Esophagus squamous epithelium (tissue), 5 donors: Measurements from ENCODE around the gene ATP8A1. TPM values are rescaled to one million over a fixed set of nuclear protein-coding genes. Genes with fewer than 3 reads are reported as not detected.

Source experiments
- DNase-seq: peaks from one replicate; lab custom pipeline; 2025; lab: John Stamatoyannopoulos, UW
- H3K27ac ChIP-seq, 4 donors: fragments of 200-600 bp; sonication (generic); one replicate each; pipeline ENCODE4 v1.5.1; 2016 to 2019; ENCODE audit warnings: mild to moderate bottlenecking in 1 of 4
- H3K27me3 ChIP-seq, 4 donors: fragments of 200-600 bp; sonication (generic); 1 replicate in 3 of 4; 2 replicates in 1 of 4; pipeline versions ENCODE4 v1.5.1 to v1.6.0; 2017 to 2021; ENCODE audit warnings: antibody characterized with exemption in 1 of 4
- H3K36me3 ChIP-seq, 3 donors: fragments of 200-600 bp; sonication (generic); one replicate each; pipeline ENCODE4 v1.5.1; 2016 to 2019
- H3K4me1 ChIP-seq, 3 donors: fragments of 200-600 bp; sonication (generic); one replicate each; pipeline ENCODE4 v1.5.1; 2017 to 2019
- H3K4me3 ChIP-seq, 4 donors: fragments of 200-600 bp; sonication (generic); 1 replicate in 3 of 4; 2 replicates in 1 of 4; pipeline ENCODE4 v1.5.1; 2016 to 2019; ENCODE audit warnings: mild to moderate bottlenecking in 2 of 4, moderate library complexity in 1 of 4
- H3K9me3 ChIP-seq, 3 donors: fragments of 200-600 bp; sonication (generic); one replicate each; pipeline ENCODE4 v1.5.1; 2016 to 2019
- CTCF ChIP-seq, 6 experiments: fragments of 450-650 bp in 4 of 6; fragments of 200-600 bp in 2 of 6; sonication (generic) in 2 of 6; IDR thresholded peaks; one replicate each; pipeline ENCODE4 v1.5.1; 2016 to 2019; ENCODE audit warnings: antibody characterized with exemption in 6 of 6, mild to moderate bottlenecking in 4 of 6, moderate library complexity in 4 of 6
- POLR2A ChIP-seq, 4 donors: fragments of 450-650 bp; IDR thresholded peaks; one replicate each; pipeline ENCODE4 v1.6.1; 2017; ENCODE audit warnings: antibody characterized with exemption in 4 of 4, mild to moderate bottlenecking in 4 of 4, moderate library complexity in 3 of 4
- WGBS, 2 donors: methylation state at CpG; one replicate each; pipeline ENCODE4 v1.1.5; 2018; 5-methylcytosine and 5-hydroxymethylcytosine counted together
- intact Hi-C: fragments of 100-400 bp; cut with DNase I; formaldehyde crosslinking; loops from one replicate; pipeline ENCODE4 v1.15.0; 2022
- total RNA-seq, 4 donors: library from RNA; depleted of rRNA; stranded (reverse); fragments of >200 nt; gene quantifications; one replicate each; pipeline ENCODE4 v1.1.0, GENCODE V29; 2016
- donor health status: DM: yes; HTN: yes; CAD: no.

Gene ATP8A1
- total RNA-seq, 4 donors from 2014 or later: 1.9 to 11.8 (median 3.3) TPM

GRCh38 chr4:42440083-42440482 lies 216.8 kb downstream of the ATP8A1 start:
- Histone ChIP-seq H3K4me3 (no peak overlapping the region), H3K36me3 (peaks cover 0 to 22% (median 0%) of the 10 kb centered on the region in 3 donors), H3K9me3 (no peaks in the 10 kb centered on the region), H3K4me1 (no peaks in the 10 kb centered on the region), H3K27me3 (no peaks in the 10 kb centered on the region), H3K27ac (no peak overlapping the region)
- intact Hi-C loops: no loop called here
- TF ChIP-seq POLR2A (IDR thresholded peaks at IDR 0.05) (no peak), CTCF (IDR thresholded peaks at IDR 0.05) (no peak)
- no peak for DNase-seq
- WGBS, 2 donors: 85 to 92% methylated on average over 4 of the region's 4 CpGs

- TF ChIP-seq POLR2A (IDR thresholded peaks at IDR 0.05) (no peak), CTCF (IDR thresholded peaks at IDR 0.05) (no peak)
- Histone ChIP-seq H3K4me1 (no peaks in the 10 kb centered on the region), H3K36me3 (peaks cover 0 to 8% (median 0%) of the 10 kb centered on the region in 3 donors), H3K27me3 (no peaks in the 10 kb centered on the region), H3K4me3 (no peak overlapping the region), H3K9me3 (no peaks in the 10 kb centered on the region), H3K27ac (no peak overlapping the region)
- intact Hi-C loops: no loop called here
- no peak for DNase-seq
- WGBS, 2 donors: 82 to 86% methylated on average over 7 of the region's 7 CpGs
These were observed 219.9 kb downstream of the ATP8A1 start for GRCh38 chr4:42436928-42437565.

- TF ChIP-seq POLR2A (IDR thresholded peaks at IDR 0.05) (no peak), CTCF (IDR thresholded peaks at IDR 0.05) (no peak)
These were observed 228.9 kb downstream of the ATP8A1 start for GRCh38 chr4:42428036-42428435.

GRCh38 chr4:42425146-42426065 lies 231.5 kb downstream of the ATP8A1 start:
- 94 to 95% methylated on average over 10 to 18 of the region's 19 CpGs for WGBS, 2 donors
- Histone ChIP-seq H3K4me3 (no peak overlapping the region), H3K36me3 (peaks cover 0 to 20% (median 0%) of the 10 kb centered on the region in 3 donors), H3K27ac (no peak overlapping the region), H3K4me1 (no peaks in the 10 kb centered on the region), H3K27me3 (no peaks in the 10 kb centered on the region), H3K9me3 (no peaks in the 10 kb centered on the region)
- TF ChIP-seq POLR2A (IDR thresholded peaks at IDR 0.05): no peak
- no peak for TF ChIP-seq CTCF (IDR thresholded peaks at IDR 0.05)
- DNase-seq: no peak
- intact Hi-C loops: no loop called here

More at GRCh38 chr4:42428036-42428435, 228.9 kb downstream of the ATP8A1 start:
- DNase-seq: no peak
- Histone ChIP-seq H3K27ac (no peak overlapping the region), H3K4me3 (no peak overlapping the region), H3K4me1 (no peaks in the 10 kb centered on the region), H3K9me3 (no peaks in the 10 kb centered on the region), H3K27me3 (no peaks in the 10 kb centered on the region), H3K36me3 (no peaks in the 10 kb centered on the region)
- WGBS, 2 donors: 63 to 94% methylated on average over 2 of the region's 2 CpGs
- intact Hi-C loops: no loop called here

- intact Hi-C loops: no loop called here
- H3K9me3 ChIP-seq: no peaks in the 10 kb centered on the region
- H3K27me3 ChIP-seq: no peaks in the 10 kb centered on the region
- H3K4me1 ChIP-seq: no peaks in the 10 kb centered on the region
- H3K36me3 ChIP-seq: peaks cover 0 to 20% (median 0%) of the 10 kb centered on the region in 3 donors
- no peak overlapping the region for H3K27ac ChIP-seq
- TF ChIP-seq CTCF (IDR thresholded peaks at IDR 0.05) (no peak), POLR2A (IDR thresholded peaks at IDR 0.05) (no peak)
- DNase-seq: no peak
- H3K4me3 ChIP-seq: no peak overlapping the region
- 91 to 94% methylated on average over 4 to 5 of the region's 5 CpGs for WGBS, 2 donors
These were observed 236.8 kb downstream of the ATP8A1 start for GRCh38 chr4:42420140-42420539.
